Prostate gland (tissue), 2 donors: ENCODE results near the gene ATP6V1F.

Experiments
- CTCF ChIP-seq, 4 experiments: fragments of 200-600 bp in 2 of 4; fragments of 450-650 bp in 2 of 4; sonication (generic) in 2 of 4; IDR thresholded peaks; 1 replicate in 3 of 4; 2 replicates in 1 of 4; pipeline ENCODE4 v1.5.1; 2016 to 2019; ENCODE audit warnings: antibody characterized with exemption in 4 of 4, mild to moderate bottlenecking in 2 of 4, moderate library complexity in 2 of 4
- POLR2A ChIP-seq: fragments of 450-650 bp; IDR thresholded peaks from one replicate; pipeline ENCODE4 v1.6.1; 2016; ENCODE audit warnings: antibody characterized with exemption, mild to moderate bottlenecking

- no peak for TF ChIP-seq POLR2A
- no peak for TF ChIP-seq CTCF (IDR thresholded peaks at IDR 0.05)
These were observed 592 bp upstream of the ATP6V1F start for GRCh38 chr7:128861957-128862570.
